GM12891 (cell line): Measurements from ENCODE around the gene TREX2.

Source experiments
- DNase-seq: peaks from one replicate; pipeline ENCODE4 v3.0.0; 2011; ENCODE audit warnings: low spot score; ENCODE audit not compliant: insufficient read length
- FAIRE-seq: peaks from 2 replicates; lab custom pipeline; 2011; peaks lifted over from hg19 to GRCh38; lab: Jason Lieb, UNC
- PAX5 ChIP-seq: IDR thresholded peaks from 2 replicates; pipeline ENCODE4 v1.6.1; 2011; ENCODE audit warnings: low read length, moderate library complexity, mild to moderate bottlenecking; ENCODE audit not compliant: insufficient read depth, severe bottlenecking
- POLR2A ChIP-seq: IDR thresholded peaks from 2 replicates; pipeline ENCODE4 v1.6.1; 2011; ENCODE audit warnings: low read depth, low read length, control low read depth
- POLR2AphosphoS5 ChIP-seq: IDR thresholded peaks from 2 replicates; pipeline ENCODE4 v1.6.1; 2011; ENCODE audit warnings: low read depth, low read length, control low read depth
- POU2F2 ChIP-seq: IDR thresholded peaks from 2 replicates; pipeline ENCODE4 v1.6.1; 2011; ENCODE audit warnings: low read depth, mild to moderate bottlenecking, control low read depth, low read length, moderate library complexity
- SPI1 ChIP-seq: IDR thresholded peaks from 2 replicates; pipeline ENCODE4 v1.6.1; 2011; ENCODE audit warnings: low read depth, low read length, control low read depth
- TAF1 ChIP-seq: IDR thresholded peaks from 2 replicates; pipeline ENCODE4 v1.6.1; 2011; ENCODE audit warnings: low read depth, low read length, control low read depth

TREX2 gene

DNA sequence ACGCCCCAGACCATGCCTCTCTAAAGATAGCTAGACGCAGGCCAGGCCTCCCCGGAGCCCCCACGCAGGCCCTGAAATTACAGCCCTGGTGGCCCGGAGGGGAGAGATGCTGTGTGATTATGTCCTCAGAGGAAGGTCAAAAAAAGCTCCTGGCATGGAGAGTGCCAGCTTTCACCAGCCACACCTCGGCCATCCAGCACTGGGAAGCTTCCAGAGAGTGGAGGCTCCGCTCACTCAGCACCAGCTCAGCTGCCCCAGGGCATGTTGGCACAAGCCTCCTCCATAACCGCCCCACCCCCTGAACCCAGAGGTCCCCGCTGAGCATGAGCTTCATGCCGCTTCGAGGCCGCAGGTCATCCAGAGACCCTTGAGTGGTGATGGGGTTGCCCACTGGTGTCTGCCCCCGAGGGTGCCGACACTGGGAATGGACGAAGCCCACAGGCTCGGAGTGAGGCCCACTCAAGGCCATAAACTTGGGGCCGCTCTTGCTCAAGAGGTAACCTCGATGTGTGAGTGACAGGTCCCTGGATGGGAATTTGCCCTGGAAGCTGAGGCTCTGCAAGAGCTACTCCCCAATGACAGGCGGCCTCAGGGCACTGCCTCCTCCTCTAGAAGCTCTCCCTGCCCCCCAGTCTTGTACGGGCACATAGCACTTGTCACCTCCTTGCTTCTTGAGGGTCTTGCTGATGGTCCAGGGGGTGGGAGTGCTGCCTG lies 44.5 kb upstream of the TREX2 start:
- TF ChIP-seq POLR2A: no peak
- no peak for TF ChIP-seq POU2F2
- TF ChIP-seq SPI1: no peak
- no peak for TF ChIP-seq TAF1
- no peak for TF ChIP-seq PAX5
- no peak for TF ChIP-seq POLR2AphosphoS5
- FAIRE-seq (no peak), DNase-seq (no peak)

DNA sequence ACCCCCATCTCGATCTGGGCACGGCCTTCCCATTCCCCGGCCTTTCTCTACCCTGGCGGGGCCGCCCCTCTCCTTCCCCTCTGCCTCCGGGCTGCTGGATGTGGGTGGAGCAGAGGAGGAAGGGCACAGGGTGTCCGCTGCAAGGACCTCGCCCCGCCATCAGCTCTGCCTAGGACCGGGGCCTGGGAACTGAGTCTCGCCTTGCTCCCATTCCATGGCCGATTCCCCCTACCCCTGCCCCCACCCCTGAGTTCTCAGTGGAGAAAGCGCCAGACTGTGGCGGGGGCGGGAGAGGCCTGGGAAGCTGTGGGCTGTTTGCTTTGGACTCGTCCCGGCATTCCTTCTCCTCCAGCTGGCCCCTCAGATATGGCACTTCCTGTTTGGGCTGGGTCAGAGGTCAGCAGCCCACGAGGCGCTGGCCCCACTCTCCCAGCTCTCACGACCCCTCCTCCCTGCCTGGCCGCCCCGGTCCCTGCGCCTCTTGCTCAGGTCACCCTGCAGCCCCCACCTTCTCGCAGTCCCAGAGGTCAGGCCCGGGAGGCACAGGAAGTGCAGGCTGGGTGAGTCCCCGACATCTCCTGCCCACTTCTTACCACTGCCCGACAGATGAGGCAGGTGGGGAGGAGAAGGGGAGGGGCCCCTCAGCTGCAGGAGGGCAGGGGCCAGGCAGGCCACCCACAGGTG lies 42.5 kb upstream of the TREX2 start:
- TF ChIP-seq SPI1: no peak
- TF ChIP-seq TAF1: no peak
- TF ChIP-seq PAX5: no peak
- TF ChIP-seq POLR2A: no peak
- no peak for TF ChIP-seq POLR2AphosphoS5
- no peak for TF ChIP-seq POU2F2
- DNase-seq (no peak), FAIRE-seq (no peak)

DNA sequence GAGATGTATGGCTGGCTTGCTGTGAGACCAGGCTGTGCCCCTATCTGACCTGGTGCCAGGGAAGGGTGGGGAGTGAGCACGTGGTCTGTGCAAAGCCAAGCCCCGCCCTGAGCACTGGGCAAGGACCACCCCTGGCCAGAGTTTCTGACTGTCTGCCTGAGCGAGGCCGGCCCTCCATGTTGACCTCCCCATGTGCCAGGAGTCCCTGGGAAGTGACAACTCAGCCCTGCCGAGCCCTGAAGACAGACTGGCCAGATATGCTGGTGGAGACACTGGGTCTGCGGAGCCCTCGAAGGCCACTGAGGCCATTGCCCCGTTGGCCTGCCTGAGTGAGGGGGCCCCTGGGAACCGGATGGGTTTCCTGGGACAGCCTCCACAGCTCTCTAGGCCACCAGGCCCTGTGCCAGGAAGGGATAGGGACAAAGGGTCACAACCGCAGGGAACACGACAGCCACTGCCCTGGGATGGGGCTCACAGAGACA lies 41.8 kb upstream of the TREX2 start:
- DNase-seq: no peak
- no peak for TF ChIP-seq POLR2A
- no peak for TF ChIP-seq POU2F2
- TF ChIP-seq TAF1: no peak
- no peak for TF ChIP-seq SPI1
- no peak for TF ChIP-seq PAX5
- TF ChIP-seq POLR2AphosphoS5: no peak
- no peak for FAIRE-seq

DNA sequence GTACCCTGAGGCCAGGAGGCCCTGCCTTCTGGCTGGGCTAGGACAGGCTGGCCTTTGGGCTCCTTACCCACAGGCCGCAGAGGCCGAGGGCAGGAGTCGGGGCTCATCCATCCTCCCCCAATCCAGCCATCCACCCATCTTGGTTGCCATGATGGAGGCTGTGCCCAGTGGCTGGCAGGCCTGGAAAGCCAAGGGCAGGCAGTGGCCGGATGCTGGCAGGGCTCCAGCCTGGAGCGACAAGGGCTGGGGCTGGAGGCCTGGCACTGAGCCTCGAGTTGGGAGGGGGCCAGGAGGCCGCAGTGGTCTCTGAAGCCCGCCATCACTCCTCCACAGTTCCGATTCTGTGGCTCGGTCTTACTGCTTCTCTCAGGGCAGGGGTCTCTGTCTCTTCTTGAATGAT lies 40.3 kb upstream of the TREX2 start:
- no peak for DNase-seq
- TF ChIP-seq POU2F2: no peak
- no peak for TF ChIP-seq TAF1
- no peak for TF ChIP-seq POLR2A
- no peak for TF ChIP-seq SPI1
- no peak for TF ChIP-seq POLR2AphosphoS5
- no peak for TF ChIP-seq PAX5
- no peak for FAIRE-seq

DNA sequence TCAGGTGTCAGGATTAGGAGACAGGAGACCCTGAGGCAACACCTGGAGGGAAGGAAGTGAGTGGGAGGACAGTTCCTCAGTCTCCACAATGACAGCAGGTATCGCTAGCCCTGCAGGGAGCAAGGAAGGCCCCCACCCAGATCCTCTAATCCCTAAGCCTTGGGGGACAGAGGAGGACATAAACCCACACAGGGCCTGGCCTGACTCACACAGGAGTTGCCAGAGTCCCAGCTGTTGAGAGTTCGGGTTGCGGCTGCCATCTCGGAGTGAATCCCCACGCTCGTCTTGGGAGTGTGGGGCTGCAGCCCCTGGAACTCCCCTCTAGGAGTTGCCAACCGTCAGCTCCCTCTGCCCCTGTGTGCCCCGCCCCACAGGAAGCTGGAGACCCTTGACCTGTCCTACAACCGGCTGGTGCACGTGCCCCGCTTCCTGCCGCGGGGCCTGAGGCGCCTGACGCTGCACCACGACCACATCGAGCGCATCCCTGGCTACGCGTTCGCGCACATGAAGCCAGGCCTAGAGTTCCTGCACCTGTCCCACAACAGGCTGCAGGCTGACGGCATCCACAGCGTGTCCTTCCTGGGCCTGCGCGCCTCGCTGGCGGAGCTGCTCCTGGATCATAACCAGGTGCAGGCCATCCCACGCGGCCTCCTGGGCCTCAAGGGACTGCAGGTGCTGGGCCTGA lies 39.7 kb upstream of the TREX2 start:
- no peak for TF ChIP-seq SPI1
- no peak for TF ChIP-seq PAX5
- no peak for TF ChIP-seq POLR2AphosphoS5
- TF ChIP-seq TAF1: no peak
- TF ChIP-seq POU2F2: no peak
- TF ChIP-seq POLR2A: no peak
- FAIRE-seq (no peak), DNase-seq (no peak)

DNA sequence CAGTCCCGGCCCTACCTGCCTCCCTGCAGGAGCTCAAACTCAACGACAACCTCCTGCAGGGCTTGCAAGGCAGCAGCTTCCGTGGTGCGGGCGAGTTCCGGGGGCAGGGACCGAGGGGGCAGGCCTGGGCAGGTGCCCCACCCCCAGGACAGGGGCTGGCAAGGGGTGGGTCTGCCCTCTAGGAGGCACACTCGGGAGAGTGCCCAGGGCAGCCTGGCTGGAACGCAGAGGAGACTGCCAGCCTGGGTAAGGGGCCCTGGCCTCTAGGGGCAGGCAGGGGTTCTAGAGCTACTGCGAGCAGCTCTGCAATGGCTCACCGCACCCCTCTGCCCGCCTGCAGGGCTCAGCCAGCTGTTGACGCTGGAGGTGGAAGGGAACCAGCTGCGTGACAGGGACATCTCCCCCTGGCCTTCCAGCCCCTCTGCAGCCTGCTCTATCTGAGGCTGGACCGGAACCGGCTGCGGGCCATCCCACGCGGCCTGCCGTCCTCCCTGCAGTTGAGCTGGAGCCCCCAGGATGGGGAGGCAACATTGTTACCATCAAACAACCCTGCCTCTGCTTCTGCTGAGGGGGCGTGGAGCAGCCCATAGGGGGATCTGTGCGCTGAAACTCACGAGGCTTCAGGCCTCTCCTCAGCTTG lies 36.6 kb upstream of the TREX2 start:
- DNase-seq: no peak
- no peak for FAIRE-seq
- no peak for TF ChIP-seq POLR2AphosphoS5
- no peak for TF ChIP-seq SPI1
- no peak for TF ChIP-seq POU2F2
- TF ChIP-seq TAF1: no peak
- no peak for TF ChIP-seq PAX5
- no peak for TF ChIP-seq POLR2A

DNA sequence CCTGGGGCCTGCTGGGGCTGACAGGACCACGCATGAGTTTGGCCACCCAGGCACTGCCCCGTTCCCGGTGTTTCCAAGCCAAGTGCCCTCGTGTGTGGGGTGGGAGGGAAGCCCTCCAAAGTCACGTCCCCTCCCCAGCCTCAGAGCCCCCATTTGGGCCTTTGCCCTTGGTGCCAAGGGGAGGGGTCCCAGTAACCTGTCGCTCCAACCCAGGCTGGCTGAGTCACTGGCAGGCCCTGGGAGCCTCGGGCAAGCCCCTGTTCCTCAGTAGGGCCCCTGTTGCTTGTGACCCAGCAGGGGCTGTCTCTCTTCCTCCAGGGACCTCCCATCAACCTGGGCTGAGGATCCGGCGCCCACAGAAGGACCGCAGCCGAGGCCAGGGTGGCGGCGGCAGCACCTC lies 35.2 kb upstream of the TREX2 start:
- TF ChIP-seq PAX5 (no peak), POLR2A (no peak), TAF1 (no peak), POLR2AphosphoS5 (no peak), POU2F2 (no peak), SPI1 (no peak)
- DNase-seq (no peak), FAIRE-seq (no peak)

DNA sequence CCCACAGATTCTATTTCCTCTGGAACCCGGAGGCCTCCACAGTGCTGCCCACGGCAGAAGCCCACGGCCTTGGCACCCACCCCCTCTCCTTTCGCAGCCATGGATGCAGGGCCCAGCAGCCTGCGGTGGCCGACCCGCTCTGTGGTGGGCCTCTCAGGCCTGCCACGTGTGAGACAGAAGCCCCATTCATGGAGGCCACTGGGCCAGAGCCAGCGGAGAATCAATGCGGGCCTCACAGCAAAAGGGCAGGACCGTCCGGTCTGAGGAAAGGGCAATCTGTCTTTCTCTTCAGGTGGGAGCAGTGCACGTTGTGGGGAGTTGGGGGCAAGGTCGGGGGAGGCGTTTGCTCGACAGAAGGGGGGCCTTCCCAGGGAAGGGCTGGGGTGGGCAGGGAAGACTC lies 32.9 kb upstream of the TREX2 start:
- TF ChIP-seq PAX5 (no peak), POU2F2 (no peak), SPI1 (no peak), POLR2AphosphoS5 (no peak), POLR2A (no peak), TAF1 (no peak)
- FAIRE-seq: no peak
- no peak for DNase-seq

DNA sequence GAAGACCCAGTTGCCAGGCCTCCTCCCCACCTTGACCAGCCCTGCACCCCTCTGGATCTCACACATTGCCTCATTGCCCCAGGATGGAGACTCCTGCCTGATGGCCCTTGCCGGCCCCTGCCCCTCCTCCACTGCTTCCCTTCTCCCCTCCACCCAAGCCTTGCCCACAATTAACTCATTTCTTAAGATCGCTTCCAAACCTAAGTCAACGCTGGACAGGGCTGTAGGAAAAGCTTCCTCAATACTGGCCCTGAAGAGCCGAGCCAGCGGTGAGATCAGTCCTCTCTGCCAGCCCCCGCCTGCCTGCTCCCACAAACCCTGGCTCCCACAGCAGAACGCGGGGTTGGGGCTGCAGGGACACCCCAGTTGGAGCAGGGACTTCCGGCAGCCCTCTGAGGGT lies 32.0 kb upstream of the TREX2 start:
- no peak for TF ChIP-seq PAX5
- FAIRE-seq (no peak), DNase-seq (no peak)
